ENCODE results near the gene PCDHGA1. TPM values are rescaled to one million over a fixed set of nuclear protein-coding genes. Genes with fewer than 3 reads are reported as not detected.
A peak's percentile ranks its signal among the peaks of the same experiment; 100 is the strongest.
"Not testable (repeated sequence)": the region's sequence is repeated elsewhere in the genome, so short reads cannot be mapped to it uniquely, and the experiment has no call there.

The PCDHGA1 gene
- total RNA-seq, 2 donors from 2014 or later: 0.31 TPM

DNA sequence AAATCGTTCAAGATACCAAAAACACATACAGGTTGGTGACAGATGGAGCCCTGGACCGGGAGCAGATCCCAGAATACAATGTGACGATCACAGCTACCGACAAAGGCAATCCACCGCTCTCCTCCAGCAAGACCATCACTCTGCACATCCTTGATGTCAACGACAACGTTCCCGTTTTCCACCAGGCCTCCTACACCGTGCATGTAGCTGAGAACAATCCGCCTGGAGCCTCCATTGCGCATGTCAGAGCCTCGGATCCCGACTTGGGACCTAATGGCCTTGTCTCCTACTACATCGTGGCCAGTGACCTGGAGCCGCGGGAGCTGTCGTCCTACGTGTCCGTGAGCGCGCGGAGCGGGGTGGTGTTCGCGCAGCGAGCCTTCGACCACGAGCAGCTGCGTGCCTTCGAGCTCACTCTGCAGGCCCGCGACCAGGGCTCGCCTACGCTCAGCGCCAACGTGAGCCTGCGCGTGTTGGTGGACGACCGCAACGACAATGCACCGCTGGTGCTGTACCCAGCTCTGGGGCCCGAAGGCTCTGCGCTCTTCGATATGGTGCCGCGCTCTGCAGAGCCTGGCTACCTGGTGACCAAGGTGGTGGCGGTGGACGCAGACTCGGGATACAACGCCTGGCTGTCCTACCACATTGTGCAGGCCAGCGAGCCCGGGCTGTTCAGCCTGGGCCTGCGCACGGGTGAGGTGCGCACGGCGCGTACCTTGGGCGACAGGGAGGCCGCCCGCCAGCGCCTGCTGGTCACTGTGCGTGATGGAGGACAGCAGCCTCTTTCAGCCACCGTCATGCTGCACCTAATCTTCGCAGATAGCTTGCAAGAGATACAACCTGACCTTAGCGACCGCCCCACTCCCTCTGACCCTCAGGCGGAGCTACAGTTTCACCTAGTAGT, 41.5 kb downstream of the PCDHGA1 start:
- intact Hi-C loops (cut with DNase I, micrococcal nuclease): no loop called here
- ATAC-seq (no peak), DNase-seq (no peak)

DNA sequence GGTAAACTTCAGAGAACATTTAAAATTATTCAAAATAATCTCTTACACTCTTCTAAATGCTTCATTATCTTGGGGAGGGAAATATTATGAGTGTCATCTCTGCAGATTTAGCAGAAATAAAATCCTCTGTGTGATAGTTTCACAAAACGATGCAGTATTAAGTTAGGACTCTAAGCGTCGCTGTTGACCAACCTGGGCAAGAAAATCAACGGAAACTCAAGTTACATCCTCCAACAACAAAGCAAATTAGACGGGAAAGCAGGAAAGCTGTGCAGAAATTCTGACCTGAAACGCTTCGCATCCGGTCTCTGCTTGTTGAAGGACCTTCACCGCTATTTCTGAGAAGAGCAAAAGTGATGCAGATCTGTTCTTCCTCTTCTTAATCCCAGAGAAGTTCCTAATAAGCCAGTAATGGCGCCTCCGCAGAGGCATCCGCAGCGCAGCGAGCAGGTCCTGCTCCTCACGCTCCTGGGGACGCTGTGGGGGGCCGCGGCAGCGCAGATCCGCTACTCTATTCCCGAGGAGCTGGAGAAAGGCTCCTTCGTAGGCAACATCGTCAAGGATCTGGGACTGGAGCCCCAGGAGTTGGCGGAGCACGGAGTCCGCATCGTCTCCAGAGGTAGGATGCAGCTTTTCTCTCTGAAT, 43.5 kb downstream of the PCDHGA1 start, which contains the start of gene PCDHGA6:
Gene PCDHGA6, plus strand, starts transcription at position 219 of the 645 bp plus-strand sequence. Its CDS starts 193 bp downstream, at position 412.
- intact Hi-C loops (cut with DNase I, micrococcal nuclease): no loop called here
- ATAC-seq (no peak), DNase-seq (no peak)

GRCh38 chr5:141374627-141375026, 44.3 kb downstream of the PCDHGA1 start:
- DNase-seq: no peak
- intact Hi-C loops (cut with DNase I, micrococcal nuclease): no loop called here
- ATAC-seq: no peak

DNA sequence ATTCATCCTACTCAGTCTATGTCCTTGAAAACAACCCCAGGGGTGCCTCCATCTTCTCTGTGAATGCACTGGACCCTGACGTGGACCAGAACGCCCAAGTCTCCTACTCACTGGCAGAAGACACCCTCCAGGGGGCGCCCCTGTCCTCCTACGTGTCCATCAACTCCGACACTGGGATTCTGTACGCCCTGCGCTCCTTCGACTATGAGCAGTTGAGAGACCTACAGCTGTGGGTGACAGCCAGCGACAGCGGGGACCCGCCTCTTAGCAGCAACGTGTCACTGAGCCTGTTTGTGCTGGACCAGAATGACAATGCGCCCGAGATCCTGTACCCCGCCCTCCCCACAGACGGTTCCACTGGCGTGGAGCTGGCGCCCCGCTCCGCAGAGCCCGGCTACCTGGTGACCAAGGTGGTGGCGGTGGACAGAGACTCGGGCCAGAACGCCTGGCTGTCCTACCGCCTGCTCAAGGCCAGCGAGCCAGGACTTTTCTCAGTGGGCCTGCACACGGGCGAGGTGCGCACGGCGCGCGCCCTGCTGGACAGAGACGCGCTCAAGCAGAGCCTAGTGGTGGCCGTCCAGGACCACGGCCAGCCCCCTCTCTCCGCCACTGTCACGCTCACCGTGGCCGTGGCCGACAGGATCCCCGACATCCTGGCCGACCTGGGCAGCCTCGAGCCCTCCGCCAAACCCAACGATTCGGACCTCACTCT, 45.3 kb downstream of the PCDHGA1 start:
- ATAC-seq; intact Hi-C loops (cut with DNase I, micrococcal nuclease); DNase-seq: not testable (repeated sequence)

DNA sequence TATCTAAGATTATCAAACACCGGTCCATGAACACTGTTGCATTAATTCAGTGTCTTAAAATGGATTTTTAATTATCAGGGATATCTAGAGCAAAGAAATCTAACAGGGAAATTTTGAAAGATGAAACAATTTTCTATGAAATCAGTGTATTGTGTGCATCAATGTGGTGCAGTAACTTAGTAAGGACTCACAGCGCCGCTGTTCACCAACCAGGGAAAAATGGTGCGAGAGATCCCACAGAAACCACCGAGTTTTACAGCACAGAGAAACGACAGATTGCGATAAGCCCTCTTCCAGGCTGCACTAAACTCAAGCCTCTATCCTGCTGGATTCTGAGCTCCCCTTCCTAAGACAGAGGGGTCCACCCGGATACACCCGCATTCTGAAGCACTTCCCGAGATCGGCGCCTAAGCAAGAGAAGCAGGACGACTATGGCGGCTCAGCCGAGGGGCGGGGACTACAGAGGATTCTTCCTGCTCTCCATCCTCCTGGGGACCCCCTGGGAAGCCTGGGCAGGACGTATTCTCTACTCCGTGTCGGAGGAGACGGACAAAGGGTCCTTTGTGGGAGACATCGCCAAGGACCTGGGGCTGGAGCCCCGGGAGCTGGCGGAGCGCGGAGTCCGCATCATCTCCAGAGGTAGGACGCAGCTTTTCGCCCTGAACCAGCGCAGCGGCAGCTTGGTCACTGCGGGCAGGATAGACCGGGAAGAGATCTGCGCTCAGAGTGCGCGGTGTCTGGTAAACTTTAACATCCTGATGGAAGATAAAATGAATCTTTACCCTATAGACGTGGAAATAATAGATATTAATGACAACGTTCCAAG, 52.4 kb downstream of the PCDHGA1 start, which contains the start of gene PCDHGA7:
Gene PCDHGA7, plus strand, starts transcription at position 274 of the 826 bp plus-strand sequence. Its CDS starts 158 bp downstream, at position 432.
- ATAC-seq (no peak), DNase-seq (peak in 1 of 2 donors; percentile 17)
- intact Hi-C loops (cut with DNase I, micrococcal nuclease): no loop called here

DNA sequence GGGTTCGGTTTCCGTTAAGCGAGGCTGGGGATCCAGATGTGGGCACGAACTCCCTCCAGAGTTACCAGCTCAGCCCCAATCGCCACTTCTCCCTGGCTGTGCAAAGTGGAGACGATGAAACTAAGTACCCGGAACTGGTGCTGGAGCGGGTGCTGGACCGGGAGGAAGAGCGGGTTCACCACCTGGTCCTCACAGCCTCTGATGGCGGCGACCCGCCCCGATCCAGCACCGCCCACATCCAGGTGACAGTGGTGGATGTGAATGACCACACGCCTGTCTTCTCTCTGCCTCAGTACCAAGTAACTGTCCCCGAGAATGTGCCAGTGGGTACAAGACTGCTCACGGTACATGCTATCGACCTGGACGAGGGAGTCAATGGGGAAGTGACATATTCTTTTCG, 53.0 kb downstream of the PCDHGA1 start:
- DNase-seq: peak in 1 of 2 donors; percentile 9
- intact Hi-C loops (cut with DNase I, micrococcal nuclease): no loop called here
- ATAC-seq: no peak

- ATAC-seq (no peak), DNase-seq (peak in 1 of 2 donors; percentile 17)
- intact Hi-C loops (cut with DNase I, micrococcal nuclease): no loop called here
Observed at GRCh38 chr5:141384471-141385267, 54.4 kb downstream of the PCDHGA1 start.

DNA sequence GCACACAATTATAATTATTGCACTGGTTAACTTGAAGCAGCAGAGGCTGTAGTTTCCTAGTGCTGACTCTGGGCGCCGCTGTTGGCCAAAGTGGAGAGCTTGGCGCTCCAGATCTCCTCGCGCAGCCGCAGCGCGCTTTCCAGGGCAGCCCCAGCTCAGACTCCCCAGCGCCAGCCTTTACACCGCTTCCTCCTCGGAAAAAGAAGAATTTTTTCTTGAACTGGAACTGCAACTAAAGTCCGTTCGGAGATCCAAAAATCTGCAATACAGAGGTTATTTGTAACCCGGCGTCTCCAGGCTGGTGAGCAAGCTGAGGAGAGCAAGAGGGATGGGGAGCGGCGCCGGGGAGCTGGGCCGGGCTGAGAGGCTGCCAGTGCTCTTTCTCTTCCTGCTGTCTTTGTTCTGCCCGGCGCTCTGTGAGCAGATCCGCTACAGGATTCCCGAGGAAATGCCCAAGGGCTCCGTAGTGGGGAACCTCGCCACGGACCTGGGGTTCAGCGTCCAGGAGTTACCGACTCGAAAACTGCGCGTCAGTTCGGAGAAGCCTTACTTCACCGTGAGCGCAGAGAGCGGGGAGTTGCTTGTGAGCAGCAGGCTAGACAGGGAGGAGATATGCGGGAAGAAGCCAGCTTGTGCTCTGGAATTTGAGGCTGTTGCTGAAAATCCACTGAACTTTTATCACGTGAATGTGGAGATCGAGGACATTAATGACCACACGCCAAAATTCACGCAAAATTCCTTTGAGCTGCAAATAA, 57.4 kb downstream of the PCDHGA1 start, which contains the start of gene PCDHGB4:
Gene PCDHGB4, plus strand, starts transcription at position 142 of the 755 bp plus-strand sequence. Its CDS starts 187 bp downstream, at position 329.
- intact Hi-C loops (cut with DNase I, micrococcal nuclease); DNase-seq: not testable (repeated sequence)

GRCh38 chr5:141388661-141389060, 58.3 kb downstream of the PCDHGA1 start:
- DNase-seq (no peak), ATAC-seq (no peak)
- intact Hi-C loops (cut with DNase I, micrococcal nuclease): no loop called here

More for the DNA sequence above, 57.4 kb downstream of the PCDHGA1 start, which contains the start of gene PCDHGB4:
- peak; percentile 64 for ATAC-seq

DNA sequence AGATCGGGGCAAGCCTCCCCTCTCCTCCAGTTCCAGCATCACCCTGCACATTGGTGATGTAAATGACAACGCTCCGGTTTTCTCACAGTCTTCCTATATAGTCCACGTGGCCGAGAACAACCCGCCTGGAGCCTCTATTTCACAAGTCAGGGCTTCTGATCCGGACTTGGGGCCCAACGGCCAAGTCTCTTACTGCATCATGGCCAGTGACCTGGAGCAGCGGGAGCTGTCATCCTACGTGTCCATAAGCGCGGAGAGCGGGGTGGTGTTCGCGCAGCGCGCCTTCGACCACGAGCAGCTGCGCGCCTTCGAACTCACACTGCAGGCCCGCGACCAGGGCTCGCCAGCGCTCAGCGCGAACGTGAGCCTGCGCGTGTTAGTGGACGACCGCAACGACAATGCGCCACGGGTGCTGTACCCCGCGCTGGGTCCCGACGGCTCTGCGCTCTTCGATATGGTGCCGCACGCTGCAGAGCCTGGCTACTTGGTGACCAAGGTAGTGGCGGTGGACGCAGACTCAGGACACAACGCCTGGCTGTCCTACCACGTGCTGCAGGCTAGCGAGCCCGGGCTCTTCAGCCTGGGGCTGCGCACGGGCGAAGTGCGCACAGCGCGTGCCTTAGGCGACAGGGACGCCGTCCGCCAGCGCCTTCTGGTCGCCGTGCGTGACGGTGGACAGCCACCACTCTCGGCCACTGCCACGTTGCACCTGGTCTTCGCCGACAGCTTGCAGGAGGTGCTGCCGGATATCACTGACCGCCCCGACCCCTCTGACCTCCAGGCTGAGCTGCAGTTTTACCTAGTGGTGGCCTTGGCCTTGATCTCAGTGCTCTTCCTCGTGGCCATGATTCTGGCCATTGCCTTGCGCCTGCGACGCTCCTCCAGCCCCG, 59.1 kb downstream of the PCDHGA1 start:
- ATAC-seq (no peak), DNase-seq (no peak)
- intact Hi-C loops (cut with DNase I, micrococcal nuclease): loop anchor here in 1 of 2 donors (10.0 kb wide), 1 partner anchor 45 kb away; the partner anchor contains the start of gene PCDHGA3

- no peak for ATAC-seq
- no peak for DNase-seq
- intact Hi-C loops (cut with DNase I, micrococcal nuclease): loop anchor here in 1 of 2 donors (10.0 kb wide), 1 partner anchor 48 kb away; the partner anchor contains the start of gene PCDHGA3
Observed at GRCh38 chr5:141392429-141393198, 62.3 kb downstream of the PCDHGA1 start, which contains the start of gene PCDHGA8. TSS of gene PCDHGA8 (plus strand) at chr5:141392633. CDS start at chr5:141392814, 181 bp downstream.

DNA sequence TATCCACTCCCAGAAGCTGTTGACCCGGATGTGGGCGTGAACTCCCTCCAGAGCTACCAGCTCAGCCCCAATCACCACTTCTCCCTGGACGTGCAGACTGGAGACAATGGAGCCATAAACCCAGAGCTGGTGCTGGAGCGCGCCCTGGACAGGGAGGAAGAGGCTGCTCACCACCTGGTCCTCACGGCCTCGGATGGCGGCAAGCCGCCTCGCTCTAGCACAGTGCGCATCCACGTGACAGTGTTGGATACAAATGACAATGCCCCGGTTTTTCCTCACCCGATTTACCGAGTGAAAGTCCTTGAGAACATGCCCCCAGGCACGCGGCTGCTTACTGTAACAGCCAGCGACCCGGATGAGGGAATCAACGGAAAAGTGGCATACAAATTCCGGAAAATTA, 63.0 kb downstream of the PCDHGA1 start:
- intact Hi-C loops (cut with DNase I, micrococcal nuclease): loop anchor here in 1 of 2 donors (10.0 kb wide), 1 partner anchor 48 kb away; the partner anchor contains the start of gene PCDHGA3
- no peak for ATAC-seq
- DNase-seq: no peak

DNA sequence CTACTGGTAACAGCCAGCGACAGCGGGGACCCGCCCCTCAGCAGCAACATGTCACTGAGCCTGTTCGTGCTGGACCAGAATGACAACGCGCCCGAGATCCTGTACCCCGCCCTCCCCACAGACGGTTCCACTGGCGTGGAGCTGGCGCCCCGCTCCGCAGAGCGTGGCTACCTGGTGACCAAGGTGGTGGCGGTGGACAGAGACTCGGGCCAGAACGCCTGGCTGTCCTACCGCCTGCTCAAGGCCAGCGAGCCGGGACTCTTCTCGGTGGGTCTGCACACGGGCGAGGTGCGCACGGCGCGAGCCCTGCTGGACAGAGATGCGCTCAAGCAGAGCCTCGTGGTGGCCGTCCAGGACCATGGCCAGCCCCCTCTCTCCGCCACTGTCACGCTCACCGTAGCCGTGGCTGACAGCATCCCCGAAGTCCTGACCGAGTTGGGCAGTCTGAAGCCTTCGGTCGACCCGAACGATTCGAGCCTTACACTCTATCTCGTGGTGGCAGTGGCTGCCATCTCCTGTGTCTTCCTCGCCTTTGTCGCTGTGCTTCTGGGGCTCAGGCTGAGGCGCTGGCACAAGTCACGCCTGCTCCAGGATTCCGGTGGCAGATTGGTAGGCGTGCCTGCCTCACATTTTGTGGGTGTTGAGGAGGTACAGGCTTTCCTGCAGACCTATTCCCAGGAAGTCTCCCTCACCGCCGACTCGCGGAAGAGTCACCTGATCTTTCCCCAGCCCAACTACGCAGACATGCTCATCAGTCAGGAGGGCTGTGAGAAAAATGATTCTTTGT, 64.3 kb downstream of the PCDHGA1 start:
- not testable (repeated sequence) for DNase-seq, ATAC-seq
- intact Hi-C loops (cut with DNase I, micrococcal nuclease): loop anchor here in 1 of 2 donors (10.0 kb wide), 1 partner anchor 50 kb away; the partner anchor contains the start of gene PCDHGA3
